HCT116 (cell line): ENCODE data around the gene FAM53B. TPM values are rescaled to one million over a fixed set of nuclear protein-coding genes. Genes with fewer than 3 reads are reported as not detected.

Experiments
- ATAC-seq: fragments of 200-7000 bp; cut with Tn5 transposase; 2 replicates; pipeline ENCODE4 v1.9.1; 2020; ENCODE audit warnings: mild to moderate bottlenecking, moderate library complexity
- BruUV-seq: library from RNA; stranded (reverse); fragments of 400-500 nt; replicated peaks from 2 replicates; lab custom pipeline; 2021; lab: Mats Ljungman, UMichigan
- CTCF ChIA-PET: fragments of 300-600 bp; sonication (Branson Sonifier 250); formaldehyde crosslinking; loops from one replicate; lab custom pipeline; 2021; ENCODE audit warnings: antibody characterized with exemption; lab: Charles Lee
- POLR2A ChIA-PET: fragments of 300-600, 350-600 bp; sonication (Branson Sonifier 250); formaldehyde crosslinking; loops from one replicate; lab custom pipeline; 2021; ENCODE audit warnings: antibody characterized with exemption; lab: Charles Lee
- RAD21 ChIA-PET, 2 experiments: fragments of 300-600 bp; sonication (Branson Sonifier 250); formaldehyde crosslinking; loops; one replicate each; lab custom pipeline; 2023; ENCODE audit warnings: low total read pairs in 2 of 2; ENCODE audit not compliant: uncharacterized antibody in 2 of 2, unreplicated experiment in 2 of 2, low non-redundant PET in 1 of 2; lab: Charles Lee
- DNase-seq: peaks from one replicate; pipeline ENCODE4 v3.0.0-alpha.2; 2010; ENCODE audit warnings: low read depth, low spot score
- H2AFZ ChIP-seq: fragments of 200-600 bp; shearing (Covaris generic), sonication (generic); 2 replicates; pipeline ENCODE4 v1.6.1; 2017; ENCODE audit warnings: low read depth, mixed run types, mixed read lengths, antibody characterized with exemption, low read length; ENCODE audit not compliant: poor library complexity, severe bottlenecking
- H3K27ac ChIP-seq: 2 replicates; pipeline ENCODE4 v1.5.1; 2012; ENCODE audit warnings: low read depth, low read length
- H3K27me3 ChIP-seq: fragments of 200-600 bp; sonication (generic); 2 replicates; pipeline ENCODE4 v1.6.1; 2016; ENCODE audit warnings: mixed run types, low read length, mixed read lengths; ENCODE audit not compliant: insufficient read depth
- H3K36me3 ChIP-seq, 2 experiments: fragments of 200-500 bp in 1 of 2; fragments of 200-600 bp in 1 of 2; sonication (Bioruptor generic) in 1 of 2; sonication (generic) in 1 of 2; 2 replicates each; pipeline versions ENCODE4 v1.5.1 to v1.6.1; 2014 to 2016; ENCODE audit warnings: low read length in 2 of 2, inconsistent platforms in 1 of 2, mixed read lengths in 1 of 2, mixed run types in 1 of 2; ENCODE audit not compliant: insufficient read depth in 2 of 2, control insufficient read depth in 1 of 2
- H3K4me1 ChIP-seq, 2 experiments: fragments of 200-600 bp in 1 of 2; sonication (generic) in 1 of 2; 2 replicates each; pipeline versions ENCODE4 v1.5.1 to v1.6.1; 2012 to 2017; ENCODE audit warnings: low read length in 2 of 2, inconsistent platforms in 1 of 2, mild to moderate bottlenecking in 1 of 2, mixed read lengths in 1 of 2, mixed run types in 1 of 2, moderate library complexity in 1 of 2; ENCODE audit not compliant: insufficient read depth in 2 of 2, control insufficient read depth in 1 of 2
- H3K4me2 ChIP-seq: fragments of 200-600 bp; sonication (generic); 2 replicates; pipeline ENCODE4 v1.6.1; 2017; ENCODE audit warnings: mixed run types, low read length, mixed read lengths
- H3K4me3 ChIP-seq, 2 experiments: fragments of 200-600 bp in 1 of 2; sonication (generic) in 1 of 2; replicated peaks in 1 of 2; 2 replicates each; pipeline ENCODE4 v1.5.1; 2011 to 2016; ENCODE audit warnings: low read length in 2 of 2, control low read depth in 1 of 2, low read depth in 1 of 2, mild to moderate bottlenecking in 1 of 2, mixed read lengths in 1 of 2, mixed run types in 1 of 2
- H3K79me2 ChIP-seq: fragments of 200-600 bp; sonication (generic); 2 replicates; pipeline ENCODE4 v1.6.1; 2017; ENCODE audit warnings: mild to moderate bottlenecking, mixed run types, low read length, moderate library complexity, mixed read lengths; ENCODE audit not compliant: insufficient read depth
- H3K9ac ChIP-seq: fragments of 200-600 bp; sonication (generic); 2 replicates; pipeline ENCODE4 v1.6.1; 2016; ENCODE audit warnings: low read length, mixed read lengths
- H3K9me2 ChIP-seq: fragments of 200-600 bp; sonication (generic), shearing (Covaris generic); 2 replicates; pipeline ENCODE4 v1.6.1; 2017; ENCODE audit warnings: mixed run types, mild to moderate bottlenecking, moderate library complexity; ENCODE audit not compliant: insufficient read depth
- H3K9me3 ChIP-seq, 2 experiments: fragments of 200-500 bp in 1 of 2; fragments of 200-600 bp in 1 of 2; sonication (Bioruptor generic) in 1 of 2; sonication (generic) in 1 of 2; 2 replicates each; pipeline ENCODE4 v1.6.1; 2014 to 2017; ENCODE audit warnings: low read length in 2 of 2, mixed read lengths in 2 of 2, inconsistent platforms in 1 of 2, low read depth in 1 of 2, mild to moderate bottlenecking in 1 of 2, mixed run types in 1 of 2, moderate library complexity in 1 of 2; ENCODE audit not compliant: control insufficient read depth in 1 of 2, insufficient read depth in 1 of 2
- H4K20me1 ChIP-seq: fragments of 200-600 bp; sonication (generic), shearing (Covaris generic); 2 replicates; pipeline ENCODE4 v1.6.1; 2017; ENCODE audit warnings: mixed run types, mild to moderate bottlenecking, moderate library complexity; ENCODE audit not compliant: insufficient read depth
- CBX3 ChIP-seq: IDR thresholded peaks from 2 replicates; pipeline ENCODE4 v1.6.1; 2012; ENCODE audit warnings: low read depth
- CEBPB ChIP-seq: IDR thresholded peaks from 2 replicates; pipeline ENCODE4 v1.6.1; 2012; ENCODE audit warnings: low read depth
- EGR1 ChIP-seq: IDR thresholded peaks from 2 replicates; pipeline ENCODE4 v1.6.1; 2012; ENCODE audit warnings: low read depth
- EZH2 ChIP-seq: fragments of 200-600 bp; sonication (generic); IDR thresholded peaks from 2 replicates; pipeline ENCODE4 v1.6.1; 2017; ENCODE audit warnings: antibody characterized with exemption, mixed run types
- JUND ChIP-seq: IDR thresholded peaks from 2 replicates; pipeline ENCODE4 v1.6.1; 2012
- POLR2AphosphoS5 ChIP-seq: IDR thresholded peaks from 2 replicates; pipeline ENCODE4 v1.6.1; 2011; ENCODE audit warnings: mild to moderate bottlenecking, low read depth, low read length, moderate library complexity
- SP1 ChIP-seq: IDR thresholded peaks from 2 replicates; pipeline ENCODE4 v1.6.1; 2012; ENCODE audit warnings: low read depth
- SRF ChIP-seq: IDR thresholded peaks from 2 replicates; pipeline ENCODE4 v1.6.1; 2012; ENCODE audit warnings: low read depth
- TCF7L2 ChIP-seq: IDR thresholded peaks from 2 replicates; pipeline ENCODE4 v1.7.0; 2011; ENCODE audit warnings: borderline replicate concordance, inconsistent platforms; ENCODE audit not compliant: insufficient read depth, insufficient read length; ENCODE audit errors: extremely low read depth
- YY1 ChIP-seq: IDR thresholded peaks from 2 replicates; pipeline ENCODE4 v1.6.1; 2011; ENCODE audit warnings: low read length, low read depth, moderate library complexity, mild to moderate bottlenecking; ENCODE audit not compliant: insufficient replicate concordance; ENCODE audit errors: extremely low read depth
- intact Hi-C: fragments of 100-400 bp; cut with micrococcal nuclease; formaldehyde crosslinking; loops from 2 replicates; pipeline ENCODE4 v1.10.0; 2022
- total RNA-seq: library from RNA; stranded (reverse); gene quantifications from one replicate; pipeline ENCODE4 v1.2.1, GENCODE V29; 2021; ENCODE audit not compliant: unreplicated experiment
- TF ChIP-seq, protein P1 (sequence below): IDR thresholded peaks from 2 replicates; pipeline ENCODE4 v1.6.1; 2012; ENCODE audit warnings: low read depth
- TF ChIP-seq, protein P2 (sequence below): IDR thresholded peaks from 2 replicates; pipeline ENCODE4 v1.6.1; 2011; ENCODE audit warnings: mild to moderate bottlenecking, low read length, moderate library complexity; ENCODE audit not compliant: insufficient replicate concordance; ENCODE audit errors: extremely low read depth
- TF ChIP-seq, protein P3 (sequence below): IDR thresholded peaks from 2 replicates; pipeline ENCODE4 v1.6.1; 2012

FAM53B gene
- total RNA-seq, 1 experiment from 2014 or later: 19.6 TPM

- intact Hi-C loops: no loop called here
- ChIA-PET CTCF (no interaction called here), POLR2A (no interaction called here), RAD21 (no interaction called here)
- DNase-seq: no peak
- Histone ChIP-seq H3K4me3 (no peak overlapping the region), H4K20me1 (no peaks in the 10 kb centered on the region), H3K4me2 (no peak overlapping the region), H3K36me3 (no peaks in the 10 kb centered on the region), H3K79me2 (no peaks in the 10 kb centered on the region), H3K4me1 (peaks cover 6 to 20% of the 10 kb centered on the region in 2 experiments; a peak in 3 of 4 replicates), H3K9me3 (no peaks in the 10 kb centered on the region), H2AFZ (no peak overlapping the region), H3K27me3 (no peaks in the 10 kb centered on the region), H3K9me2 (no peaks in the 10 kb centered on the region), H3K9ac (no peak overlapping the region), H3K27ac (no peak overlapping the region)
- ATAC-seq: no peak
- TF ChIP-seq EGR1: no peak
- no peak for TF ChIP-seq TCF7L2
- TF ChIP-seq SRF: no peak
- BruUV-seq: no TSS peak
These were observed 153.7 kb downstream of the FAM53B start for GRCh38 chr10:124590216-124591122.

DNA sequence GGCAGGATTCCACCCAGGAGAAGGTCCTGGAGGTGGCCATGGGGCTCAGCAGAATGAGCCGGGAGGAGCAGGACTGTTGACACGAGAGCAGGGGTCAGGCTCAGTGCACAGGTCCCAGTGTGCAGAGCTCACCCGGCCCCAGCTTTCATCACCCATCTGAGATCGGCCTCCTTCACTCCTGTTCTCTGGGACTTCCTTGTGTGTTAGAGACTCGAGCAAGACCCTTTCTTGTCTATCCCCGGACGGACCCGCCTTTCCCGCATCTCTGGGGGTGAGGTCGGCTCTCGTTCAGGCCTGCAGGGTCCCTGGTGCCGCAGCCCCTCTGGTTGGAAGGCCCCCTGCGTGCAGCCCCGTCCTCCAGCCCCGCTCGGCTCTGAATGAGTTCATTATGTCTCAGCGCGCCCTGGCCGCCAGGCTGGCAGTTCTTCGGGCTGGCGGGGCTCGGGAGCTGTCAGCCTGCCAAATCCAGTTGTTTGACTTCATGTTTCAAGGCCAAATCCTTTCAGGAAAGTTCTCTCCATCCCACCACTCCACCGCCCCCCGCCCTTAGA, 154.6 kb downstream of the FAM53B start:
- H3K4me1 ChIP-seq: peaks cover 6 to 20% of the 10 kb centered on the region in 2 experiments; a peak in 3 of 4 replicates
- H4K20me1 ChIP-seq: no peaks in the 10 kb centered on the region
- CTCF ChIA-PET: no interaction called here
- no TSS peak for BruUV-seq
- no peaks in the 10 kb centered on the region for H3K36me3 ChIP-seq
- no peaks in the 10 kb centered on the region for H3K9me3 ChIP-seq
- DNase-seq (no peak), ATAC-seq (no peak)
- H3K9ac ChIP-seq: no peak overlapping the region
- no peak overlapping the region for H3K4me3 ChIP-seq
- intact Hi-C loops: no loop called here
- H3K79me2 ChIP-seq: no peaks in the 10 kb centered on the region
- POLR2A ChIA-PET: no interaction called here
- H3K4me2 ChIP-seq: no peak overlapping the region
- no peak overlapping the region for H2AFZ ChIP-seq
- RAD21 ChIA-PET: no interaction called here
- H3K27ac ChIP-seq: no peak overlapping the region
- H3K27me3 ChIP-seq: no peaks in the 10 kb centered on the region
- no peaks in the 10 kb centered on the region for H3K9me2 ChIP-seq
- no peak for TF ChIP-seq CEBPB
- TF ChIP-seq, protein P1, sequence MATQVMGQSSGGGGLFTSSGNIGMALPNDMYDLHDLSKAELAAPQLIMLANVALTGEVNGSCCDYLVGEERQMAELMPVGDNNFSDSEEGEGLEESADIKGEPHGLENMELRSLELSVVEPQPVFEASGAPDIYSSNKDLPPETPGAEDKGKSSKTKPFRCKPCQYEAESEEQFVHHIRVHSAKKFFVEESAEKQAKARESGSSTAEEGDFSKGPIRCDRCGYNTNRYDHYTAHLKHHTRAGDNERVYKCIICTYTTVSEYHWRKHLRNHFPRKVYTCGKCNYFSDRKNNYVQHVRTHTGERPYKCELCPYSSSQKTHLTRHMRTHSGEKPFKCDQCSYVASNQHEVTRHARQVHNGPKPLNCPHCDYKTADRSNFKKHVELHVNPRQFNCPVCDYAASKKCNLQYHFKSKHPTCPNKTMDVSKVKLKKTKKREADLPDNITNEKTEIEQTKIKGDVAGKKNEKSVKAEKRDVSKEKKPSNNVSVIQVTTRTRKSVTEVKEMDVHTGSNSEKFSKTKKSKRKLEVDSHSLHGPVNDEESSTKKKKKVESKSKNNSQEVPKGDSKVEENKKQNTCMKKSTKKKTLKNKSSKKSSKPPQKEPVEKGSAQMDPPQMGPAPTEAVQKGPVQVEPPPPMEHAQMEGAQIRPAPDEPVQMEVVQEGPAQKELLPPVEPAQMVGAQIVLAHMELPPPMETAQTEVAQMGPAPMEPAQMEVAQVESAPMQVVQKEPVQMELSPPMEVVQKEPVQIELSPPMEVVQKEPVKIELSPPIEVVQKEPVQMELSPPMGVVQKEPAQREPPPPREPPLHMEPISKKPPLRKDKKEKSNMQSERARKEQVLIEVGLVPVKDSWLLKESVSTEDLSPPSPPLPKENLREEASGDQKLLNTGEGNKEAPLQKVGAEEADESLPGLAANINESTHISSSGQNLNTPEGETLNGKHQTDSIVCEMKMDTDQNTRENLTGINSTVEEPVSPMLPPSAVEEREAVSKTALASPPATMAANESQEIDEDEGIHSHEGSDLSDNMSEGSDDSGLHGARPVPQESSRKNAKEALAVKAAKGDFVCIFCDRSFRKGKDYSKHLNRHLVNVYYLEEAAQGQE: no peak
- TF ChIP-seq SP1: no peak
- TF ChIP-seq YY1: no peak
- TF ChIP-seq, protein P2, sequence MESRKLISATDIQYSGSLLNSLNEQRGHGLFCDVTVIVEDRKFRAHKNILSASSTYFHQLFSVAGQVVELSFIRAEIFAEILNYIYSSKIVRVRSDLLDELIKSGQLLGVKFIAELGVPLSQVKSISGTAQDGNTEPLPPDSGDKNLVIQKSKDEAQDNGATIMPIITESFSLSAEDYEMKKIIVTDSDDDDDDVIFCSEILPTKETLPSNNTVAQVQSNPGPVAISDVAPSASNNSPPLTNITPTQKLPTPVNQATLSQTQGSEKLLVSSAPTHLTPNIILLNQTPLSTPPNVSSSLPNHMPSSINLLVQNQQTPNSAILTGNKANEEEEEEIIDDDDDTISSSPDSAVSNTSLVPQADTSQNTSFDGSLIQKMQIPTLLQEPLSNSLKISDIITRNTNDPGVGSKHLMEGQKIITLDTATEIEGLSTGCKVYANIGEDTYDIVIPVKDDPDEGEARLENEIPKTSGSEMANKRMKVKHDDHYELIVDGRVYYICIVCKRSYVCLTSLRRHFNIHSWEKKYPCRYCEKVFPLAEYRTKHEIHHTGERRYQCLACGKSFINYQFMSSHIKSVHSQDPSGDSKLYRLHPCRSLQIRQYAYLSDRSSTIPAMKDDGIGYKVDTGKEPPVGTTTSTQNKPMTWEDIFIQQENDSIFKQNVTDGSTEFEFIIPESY: no peak
- TF ChIP-seq CBX3: no peak
- TF ChIP-seq, protein P3, sequence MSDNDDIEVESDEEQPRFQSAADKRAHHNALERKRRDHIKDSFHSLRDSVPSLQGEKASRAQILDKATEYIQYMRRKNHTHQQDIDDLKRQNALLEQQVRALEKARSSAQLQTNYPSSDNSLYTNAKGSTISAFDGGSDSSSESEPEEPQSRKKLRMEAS: no peak
- no peak for TF ChIP-seq POLR2AphosphoS5
- TF ChIP-seq EZH2: no peak
- TF ChIP-seq JUND: no peak
- TF ChIP-seq EGR1: no peak
